K562 (cell line): ENCODE data around the gene IFNGR2. TPM values are rescaled to one million over a fixed set of nuclear protein-coding genes. Genes with fewer than 3 reads are reported as not detected.

Source experiments
- BRD4 ChIP-seq: fragments of 200-600 bp; sonication (generic); IDR thresholded peaks from 2 replicates; pipeline ENCODE4 v1.6.1; 2017; ENCODE audit warnings: inconsistent platforms
- CBX2 ChIP-seq: fragments of 200-600 bp; sonication (generic); IDR thresholded peaks from one replicate; pipeline ENCODE4 v1.6.1; 2012; ENCODE audit warnings: mild to moderate bottlenecking, low read length, inconsistent platforms; ENCODE audit not compliant: insufficient read depth, poor library complexity, severe bottlenecking
- EGR1 ChIP-seq: fragments of 450-650 bp; conservative IDR thresholded peaks from 2 replicates; pipeline ENCODE4 v1.6.1; 2017; ENCODE audit warnings: mild to moderate bottlenecking
- ERF ChIP-seq: fragments of 450-650 bp; formaldehyde crosslinking; IDR thresholded peaks from 2 replicates; pipeline ENCODE4 v1.4.0; 2020; ENCODE audit warnings: mild to moderate bottlenecking, mixed read lengths
- ETV6 ChIP-seq, 3 experiments: fragments of 150-350 bp in 1 of 3; sonication (generic) in 1 of 3; formaldehyde crosslinking in 1 of 3; IDR thresholded peaks; 2 replicates each; pipeline versions ENCODE4 v1.6.1 to v1.8.0; 2014 to 2022; ENCODE audit warnings: borderline replicate concordance in 2 of 3, low read depth in 2 of 3, antibody characterized with exemption in 1 of 3, low read length in 1 of 3, mild to moderate bottlenecking in 1 of 3, missing genetic modification reagents in 1 of 3
- GATAD2A ChIP-seq: fragments of 450-650 bp; IDR thresholded peaks from 2 replicates; pipeline ENCODE4 v1.6.1; 2017
- HDAC8 ChIP-seq: fragments of 450-650 bp; IDR thresholded peaks from 2 replicates; pipeline ENCODE4 v1.6.1; 2016; ENCODE audit warnings: mild to moderate bottlenecking, missing genetic modification characterization, moderate library complexity, missing compliant biosample characterization
- MTA3 ChIP-seq: fragments of 450-650 bp; formaldehyde crosslinking; IDR thresholded peaks from 2 replicates; pipeline ENCODE4 v1.6.1; 2017; ENCODE audit warnings: mild to moderate bottlenecking, borderline replicate concordance
- MYNN ChIP-seq, 2 experiments: sonication (generic); formaldehyde crosslinking in 1 of 2; IDR thresholded peaks; 2 replicates each; pipeline versions ENCODE4 v1.5.0 to v1.6.1; 2016 to 2020; ENCODE audit warnings: antibody characterized with exemption in 1 of 2, missing genetic modification reagents in 1 of 2
- POLR2H ChIP-seq: IDR thresholded peaks from 2 replicates; pipeline ENCODE4 v1.6.1; 2016; ENCODE audit warnings: missing genetic modification characterization, low read depth, mild to moderate bottlenecking, control low read depth, missing compliant biosample characterization, moderate library complexity
- RFX7 ChIP-seq: fragments of 250-450 bp; sonication (Bioruptor Pico); IDR thresholded peaks from 2 replicates; pipeline ENCODE4 v1.5.1; 2021; ENCODE audit warnings: mild to moderate bottlenecking
- SMARCB1 ChIP-seq: IDR thresholded peaks from 2 replicates; pipeline ENCODE4 v1.6.1; 2011; ENCODE audit warnings: improper control_type of control experiment, low read depth; ENCODE audit not compliant: insufficient read length
- TAF9B ChIP-seq: fragments of 450-650 bp; IDR thresholded peaks from 2 replicates; pipeline ENCODE4 v1.6.1; 2018; ENCODE audit warnings: mild to moderate bottlenecking; ENCODE audit not compliant: partially characterized antibody
- ZBTB17 ChIP-seq: fragments of 450-650 bp; formaldehyde crosslinking; IDR thresholded peaks from 2 replicates; pipeline ENCODE4 v1.4.0; 2020; ENCODE audit warnings: mild to moderate bottlenecking
- polyA plus RNA-seq, 8 experiments: library from polyadenylated mRNA; depleted of rRNA in 4 of 8; stranded (reverse) in 5 of 8; unstranded in 3 of 8; fragments of >200 nt; fragmentation: Nextera tagmentation in 2 of 8; fragmentation: Illumina TruSeq in 1 of 8; extraction: Ambion mirVana in 2 of 8; extraction: Trizol in 1 of 8; gene quantifications; 2 replicates each; pipeline versions ENCODE4 v1.2.1 to v1.2.3, GENCODE V29; 2011 to 2014; ENCODE audit warnings: inconsistent platforms in 1 of 8, missing spikeins in 1 of 8
- total RNA-seq, 7 experiments: library from RNA; depleted of rRNA in 6 of 7; stranded (reverse); fragments of >200 nt in 6 of 7; fragmentation: Illumina TruSeq in 2 of 7; extraction: Trizol in 2 of 7; gene quantifications; 2 replicates each; pipeline versions ENCODE4 v1.2.1 to v1.2.3, GENCODE V29; 2011 to 2021; ENCODE audit warnings: low replicate concordance in 1 of 7
- TF ChIP-seq, protein P1 (sequence below): fragments of 250-450 bp; sonication (Bioruptor Pico); IDR thresholded peaks from 2 replicates; pipeline ENCODE4 v1.5.0; 2022; ENCODE audit warnings: mild to moderate bottlenecking
- TF ChIP-seq, protein P2 (sequence below): sonication (generic); formaldehyde crosslinking; IDR thresholded peaks from 2 replicates; pipeline ENCODE4 v1.8.1; 2022; ENCODE audit warnings: missing genetic modification reagents
- TF ChIP-seq, protein P3 (sequence below): fragments of 450-650 bp; IDR thresholded peaks from 2 replicates; pipeline ENCODE4 v1.6.1; 2016; ENCODE audit warnings: antibody characterized with exemption
- TF ChIP-seq, protein P4 (sequence below): sonication (generic); IDR thresholded peaks from 2 replicates; pipeline ENCODE4 v1.6.1; 2016
- TF ChIP-seq, protein P5 (sequence below): sonication (generic); formaldehyde crosslinking; IDR thresholded peaks from 2 replicates; pipeline ENCODE4 v1.9.0; 2022; ENCODE audit warnings: mild to moderate bottlenecking, missing genetic modification reagents
- TF ChIP-seq, protein P6 (sequence below): fragments of 450-650 bp; formaldehyde crosslinking; IDR thresholded peaks from 2 replicates; pipeline ENCODE4 v1.4.0; 2020; ENCODE audit warnings: mild to moderate bottlenecking

IFNGR2 gene
- total and polyA plus RNA-seq, 9 of the 15 experiments (the other 6 are each of a cell fraction or from before 2014, with no cell fraction given) = 6.7 to 58.0 (median 28.5) TPM

DNA sequence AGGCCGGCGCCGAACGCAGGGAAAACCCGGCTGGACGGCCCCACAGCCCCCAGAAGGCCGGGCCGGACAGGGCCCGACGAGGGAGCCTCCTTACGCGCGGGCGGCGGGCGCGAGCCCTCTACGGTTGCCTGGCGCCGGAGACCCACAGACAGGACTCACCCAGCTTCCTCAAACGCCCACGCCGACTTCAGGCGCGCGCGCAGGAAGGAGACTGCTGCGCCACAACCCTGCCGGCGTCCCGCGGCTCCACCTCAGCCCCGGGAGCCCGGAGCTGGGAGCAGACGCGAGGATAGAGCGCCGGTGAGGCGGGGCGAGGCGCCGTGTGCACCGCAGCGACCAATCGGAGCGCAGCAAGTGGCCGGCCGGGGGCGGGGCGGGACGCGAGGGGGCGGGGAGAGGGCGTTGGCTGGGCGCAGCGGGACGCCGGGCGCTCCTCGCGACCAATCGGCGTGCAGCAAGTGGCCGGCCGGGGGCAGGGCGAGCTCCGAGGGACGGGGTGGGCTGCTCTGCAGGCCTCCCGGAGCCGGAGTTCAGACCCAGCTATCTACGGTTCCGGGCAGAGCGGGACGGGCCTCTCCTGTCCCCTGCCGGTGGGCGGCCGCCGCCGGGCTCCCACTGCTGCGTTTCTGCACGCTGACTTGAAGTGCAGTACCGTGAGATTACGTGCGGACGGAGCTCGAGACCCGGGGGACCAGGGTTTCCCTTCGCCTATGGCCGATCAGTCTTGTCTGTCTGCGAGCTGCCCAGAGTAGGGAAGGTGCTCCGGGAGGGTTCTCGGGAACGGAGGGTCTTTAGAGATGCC lies 76.7 kb downstream of the IFNGR2 start, which contains the start of gene TMEM50B (continued):
- TF ChIP-seq, protein P1, sequence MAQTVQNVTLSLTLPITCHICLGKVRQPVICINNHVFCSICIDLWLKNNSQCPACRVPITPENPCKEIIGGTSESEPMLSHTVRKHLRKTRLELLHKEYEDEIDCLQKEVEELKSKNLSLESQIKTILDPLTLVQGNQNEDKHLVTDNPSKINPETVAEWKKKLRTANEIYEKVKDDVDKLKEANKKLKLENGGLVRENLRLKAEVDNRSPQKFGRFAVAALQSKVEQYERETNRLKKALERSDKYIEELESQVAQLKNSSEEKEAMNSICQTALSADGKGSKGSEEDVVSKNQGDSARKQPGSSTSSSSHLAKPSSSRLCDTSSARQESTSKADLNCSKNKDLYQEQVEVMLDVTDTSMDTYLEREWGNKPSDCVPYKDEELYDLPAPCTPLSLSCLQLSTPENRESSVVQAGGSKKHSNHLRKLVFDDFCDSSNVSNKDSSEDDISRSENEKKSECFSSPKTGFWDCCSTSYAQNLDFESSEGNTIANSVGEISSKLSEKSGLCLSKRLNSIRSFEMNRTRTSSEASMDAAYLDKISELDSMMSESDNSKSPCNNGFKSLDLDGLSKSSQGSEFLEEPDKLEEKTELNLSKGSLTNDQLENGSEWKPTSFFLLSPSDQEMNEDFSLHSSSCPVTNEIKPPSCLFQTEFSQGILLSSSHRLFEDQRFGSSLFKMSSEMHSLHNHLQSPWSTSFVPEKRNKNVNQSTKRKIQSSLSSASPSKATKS (CRISPR knock-in tag) = no peak
- TF ChIP-seq HDAC8 (tag) = no peak
- TF ChIP-seq ZBTB17 (CRISPR knock-in tag) = 0 out of 2 replicates have a peak, but pooled peaks have one; percentile 28
- TF ChIP-seq, protein P2, sequence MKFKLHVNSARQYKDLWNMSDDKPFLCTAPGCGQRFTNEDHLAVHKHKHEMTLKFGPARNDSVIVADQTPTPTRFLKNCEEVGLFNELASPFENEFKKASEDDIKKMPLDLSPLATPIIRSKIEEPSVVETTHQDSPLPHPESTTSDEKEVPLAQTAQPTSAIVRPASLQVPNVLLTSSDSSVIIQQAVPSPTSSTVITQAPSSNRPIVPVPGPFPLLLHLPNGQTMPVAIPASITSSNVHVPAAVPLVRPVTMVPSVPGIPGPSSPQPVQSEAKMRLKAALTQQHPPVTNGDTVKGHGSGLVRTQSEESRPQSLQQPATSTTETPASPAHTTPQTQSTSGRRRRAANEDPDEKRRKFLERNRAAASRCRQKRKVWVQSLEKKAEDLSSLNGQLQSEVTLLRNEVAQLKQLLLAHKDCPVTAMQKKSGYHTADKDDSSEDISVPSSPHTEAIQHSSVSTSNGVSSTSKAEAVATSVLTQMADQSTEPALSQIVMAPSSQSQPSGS (CRISPR knock-in tag) = no peak
- TF ChIP-seq, protein P3, sequence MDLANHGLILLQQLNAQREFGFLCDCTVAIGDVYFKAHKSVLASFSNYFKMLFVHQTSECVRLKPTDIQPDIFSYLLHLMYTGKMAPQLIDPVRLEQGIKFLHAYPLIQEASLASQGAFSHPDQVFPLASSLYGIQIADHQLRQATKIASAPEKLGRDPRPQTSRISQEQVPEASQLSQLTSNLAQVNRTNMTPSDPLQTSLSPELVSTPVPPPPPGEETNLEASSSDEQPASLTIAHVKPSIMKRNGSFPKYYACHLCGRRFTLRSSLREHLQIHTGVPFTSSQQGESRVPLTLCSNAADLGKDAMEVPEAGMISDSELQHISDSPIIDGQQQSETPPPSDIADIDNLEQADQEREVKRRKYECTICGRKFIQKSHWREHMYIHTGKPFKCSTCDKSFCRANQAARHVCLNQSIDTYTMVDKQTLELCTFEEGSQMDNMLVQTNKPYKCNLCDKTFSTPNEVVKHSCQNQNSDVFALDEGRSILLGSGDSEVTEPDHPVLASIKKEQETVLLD = peak; percentile 71
- TF ChIP-seq, protein P4, sequence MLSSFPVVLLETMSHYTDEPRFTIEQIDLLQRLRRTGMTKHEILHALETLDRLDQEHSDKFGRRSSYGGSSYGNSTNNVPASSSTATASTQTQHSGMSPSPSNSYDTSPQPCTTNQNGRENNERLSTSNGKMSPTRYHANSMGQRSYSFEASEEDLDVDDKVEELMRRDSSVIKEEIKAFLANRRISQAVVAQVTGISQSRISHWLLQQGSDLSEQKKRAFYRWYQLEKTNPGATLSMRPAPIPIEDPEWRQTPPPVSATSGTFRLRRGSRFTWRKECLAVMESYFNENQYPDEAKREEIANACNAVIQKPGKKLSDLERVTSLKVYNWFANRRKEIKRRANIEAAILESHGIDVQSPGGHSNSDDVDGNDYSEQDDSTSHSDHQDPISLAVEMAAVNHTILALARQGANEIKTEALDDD = no peak
- TF ChIP-seq GATAD2A = peak; percentile 51; the same call in 1 of the 2 replicates
- TF ChIP-seq ETV6 (IDR thresholded peaks at IDR 0.05; ENCODE audit: borderline replicate concordance in 1 of 2, low read depth in 2 of 2, low read length in 1 of 2) = no peak
- no peak for TF ChIP-seq ETV6 (CRISPR knock-in tag; IDR thresholded peaks at IDR 0.05; ENCODE audit: borderline replicate concordance)
- TF ChIP-seq, protein P5, sequence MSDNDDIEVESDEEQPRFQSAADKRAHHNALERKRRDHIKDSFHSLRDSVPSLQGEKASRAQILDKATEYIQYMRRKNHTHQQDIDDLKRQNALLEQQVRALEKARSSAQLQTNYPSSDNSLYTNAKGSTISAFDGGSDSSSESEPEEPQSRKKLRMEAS = peak; percentile 68
- TF ChIP-seq POLR2H (tag) = peak; percentile 85
- TF ChIP-seq SMARCB1 = no peak
- peak; percentile 98 for TF ChIP-seq EGR1
- no peak; the same call in 1 of the 2 replicates for TF ChIP-seq BRD4
- TF ChIP-seq, protein P6, sequence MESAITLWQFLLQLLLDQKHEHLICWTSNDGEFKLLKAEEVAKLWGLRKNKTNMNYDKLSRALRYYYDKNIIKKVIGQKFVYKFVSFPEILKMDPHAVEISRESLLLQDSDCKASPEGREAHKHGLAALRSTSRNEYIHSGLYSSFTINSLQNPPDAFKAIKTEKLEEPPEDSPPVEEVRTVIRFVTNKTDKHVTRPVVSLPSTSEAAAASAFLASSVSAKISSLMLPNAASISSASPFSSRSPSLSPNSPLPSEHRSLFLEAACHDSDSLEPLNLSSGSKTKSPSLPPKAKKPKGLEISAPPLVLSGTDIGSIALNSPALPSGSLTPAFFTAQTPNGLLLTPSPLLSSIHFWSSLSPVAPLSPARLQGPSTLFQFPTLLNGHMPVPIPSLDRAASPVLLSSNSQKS (CRISPR knock-in tag) = no peak
- peak; percentile 79 for TF ChIP-seq TAF9B
- TF ChIP-seq MYNN (IDR thresholded peaks at IDR 0.05) = 0 out of 2 replicates have a peak, but pooled peaks have one; percentile 69
- TF ChIP-seq MYNN (CRISPR knock-in tag; IDR thresholded peaks at IDR 0.05) = no peak
- TF ChIP-seq CBX2 = no peak
- TF ChIP-seq ERF (CRISPR knock-in tag) = peak; percentile 78; the same call in 1 of the 2 replicates
- TF ChIP-seq RFX7 (CRISPR knock-in tag) = no peak
- TF ChIP-seq MTA3 = peak; percentile 85
